HUDEP-2 (cell line): ENCODE results near the gene DDX10.
"Not testable (repeated sequence)": the region's sequence is repeated elsewhere in the genome, so short reads cannot be mapped to it uniquely, and the experiment has no call there.

Experiments
- DNase-seq, 76 experiments: peaks; one replicate each; lab custom pipeline; 2025; ENCODE audit not compliant: unreplicated experiment in 76 of 76; lab: John Stamatoyannopoulos, UW

DDX10 gene

DNA sequence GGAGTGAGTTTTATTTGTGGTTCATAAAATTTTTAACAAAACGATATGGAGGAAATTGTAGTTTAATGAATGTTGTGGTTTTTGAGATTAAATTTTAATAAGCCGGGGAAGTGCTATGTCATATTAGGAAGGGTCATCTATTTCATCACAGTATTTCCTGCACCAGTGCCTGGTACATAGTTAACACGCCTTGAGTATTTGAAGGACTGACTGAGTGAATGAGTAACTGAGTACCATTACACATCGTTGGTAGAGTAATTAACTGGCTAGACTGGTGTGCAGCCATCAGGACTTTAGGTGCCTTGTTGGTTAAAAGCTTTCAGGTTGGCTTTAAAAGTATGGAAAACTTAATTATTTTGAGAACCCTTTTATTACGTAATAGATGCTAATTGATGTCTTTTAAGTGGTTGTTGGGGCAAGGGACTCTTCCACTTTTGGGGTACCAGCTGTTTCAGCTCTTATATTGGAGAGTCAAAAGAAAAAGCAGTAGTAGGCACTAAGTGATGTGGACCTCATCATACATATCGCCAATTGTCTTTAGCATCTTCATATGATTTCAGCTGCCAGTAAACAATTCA is 101.8 kb downstream of the DDX10 start:
- no peak for DNase-seq

DNA sequence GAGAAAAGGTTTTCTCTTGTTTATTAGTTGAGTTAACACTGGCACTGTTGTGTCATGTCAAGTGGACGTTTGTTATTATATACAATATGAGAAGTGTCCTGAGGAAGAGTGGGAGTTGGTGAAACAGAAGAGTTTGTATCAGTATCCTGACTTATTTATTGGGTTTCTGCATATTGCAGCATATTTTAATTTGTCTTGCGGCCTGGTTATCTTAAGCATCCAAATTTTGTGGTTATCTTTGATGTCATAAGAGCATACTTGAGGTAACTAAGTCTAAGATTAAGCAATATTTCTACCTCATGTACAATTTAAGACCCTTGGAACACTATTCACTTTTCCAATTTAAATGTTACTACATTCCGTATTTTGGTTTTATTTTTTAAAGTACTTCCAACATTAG is 103.5 kb downstream of the DDX10 start:
- no peak for DNase-seq

DNA sequence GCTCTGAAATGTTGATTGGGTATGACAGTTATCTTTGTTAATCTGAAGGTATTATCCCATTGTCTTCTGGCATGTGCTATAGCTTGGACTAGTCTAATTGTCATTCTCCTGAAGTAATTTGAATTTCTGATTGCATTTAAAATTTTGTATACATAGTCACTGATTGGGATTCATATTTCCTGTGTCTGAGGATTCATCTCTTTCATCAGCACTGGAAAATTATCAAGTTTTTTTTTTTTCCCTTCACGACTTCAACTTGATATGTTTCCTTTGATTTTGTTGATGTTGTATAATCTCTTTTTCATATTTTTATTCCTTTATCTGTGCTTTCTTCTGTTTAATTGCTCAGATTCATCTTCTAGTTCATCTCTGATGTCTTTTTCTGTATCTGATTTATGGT is 104.1 kb downstream of the DDX10 start:
- DNase-seq = no peak

DNA sequence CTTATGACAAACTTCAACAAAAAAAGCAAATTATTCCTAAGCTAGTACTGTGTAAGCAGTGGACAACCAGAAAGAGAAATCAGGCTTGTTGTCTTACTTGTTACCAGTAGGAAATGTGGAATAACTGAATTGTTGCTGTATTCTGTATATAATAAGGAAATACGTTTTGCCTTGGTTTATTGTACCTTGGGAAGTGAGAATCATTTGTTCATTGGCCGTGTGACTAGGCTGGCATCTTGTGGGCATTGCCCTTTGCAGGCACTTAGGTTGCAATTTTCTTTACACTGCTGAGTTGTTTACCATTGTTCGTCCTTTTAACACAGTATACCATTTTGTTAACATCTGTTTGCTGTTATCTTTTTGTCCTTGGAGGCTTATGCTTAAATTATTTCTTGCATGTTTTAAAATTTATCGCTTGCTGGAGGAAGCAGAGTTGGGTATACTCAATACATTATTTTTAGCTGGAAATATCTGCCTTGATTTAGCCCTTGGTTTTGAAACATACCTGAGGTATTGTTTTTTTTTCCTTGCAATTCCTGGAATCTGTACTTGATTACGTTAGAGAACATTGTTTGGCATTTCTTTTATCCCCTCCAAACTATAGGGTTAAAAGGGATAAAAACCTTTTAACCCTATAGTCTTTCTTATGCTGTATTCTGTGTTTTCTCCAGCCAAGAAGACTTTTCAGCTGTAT is 109.3 kb downstream of the DDX10 start:
- no peak for DNase-seq

DNA sequence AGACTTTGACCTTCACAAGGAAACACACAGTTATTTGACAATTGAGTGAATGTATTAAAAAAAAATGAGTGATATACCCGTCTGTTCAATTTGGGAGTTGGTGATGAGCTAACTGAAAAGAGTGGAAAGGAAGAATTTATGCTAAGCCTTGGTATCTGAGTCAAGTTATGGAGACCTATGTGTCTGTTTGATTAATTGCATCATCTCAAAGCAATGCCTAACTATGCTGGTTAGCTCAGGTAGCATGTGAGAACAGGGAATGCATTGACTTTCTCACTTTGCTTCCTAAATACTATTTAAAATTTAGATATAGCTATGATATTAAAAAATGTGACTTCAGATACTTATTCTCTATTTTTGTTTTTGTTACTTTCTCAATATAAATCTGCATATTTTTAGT is 110.5 kb downstream of the DDX10 start:
- no peak for DNase-seq

DNA sequence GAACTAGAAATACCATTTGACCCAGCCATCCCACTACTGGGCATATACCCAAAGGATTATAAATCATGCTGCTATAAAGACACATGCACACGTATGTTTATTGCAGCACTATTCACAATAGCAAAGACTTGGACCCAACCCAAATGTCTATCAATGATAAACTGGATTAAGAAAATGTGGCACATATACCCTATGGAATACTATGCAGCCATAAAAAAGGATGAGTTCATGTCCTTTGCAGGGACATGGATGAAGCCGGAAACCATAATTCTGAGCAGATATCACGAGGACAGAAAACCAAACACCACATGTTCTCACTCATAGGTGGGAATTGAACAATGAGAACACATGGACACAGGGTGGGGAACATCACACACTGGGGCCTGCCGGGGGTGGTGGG is 114.3 kb downstream of the DDX10 start:
- not testable (repeated sequence) for DNase-seq

DNA sequence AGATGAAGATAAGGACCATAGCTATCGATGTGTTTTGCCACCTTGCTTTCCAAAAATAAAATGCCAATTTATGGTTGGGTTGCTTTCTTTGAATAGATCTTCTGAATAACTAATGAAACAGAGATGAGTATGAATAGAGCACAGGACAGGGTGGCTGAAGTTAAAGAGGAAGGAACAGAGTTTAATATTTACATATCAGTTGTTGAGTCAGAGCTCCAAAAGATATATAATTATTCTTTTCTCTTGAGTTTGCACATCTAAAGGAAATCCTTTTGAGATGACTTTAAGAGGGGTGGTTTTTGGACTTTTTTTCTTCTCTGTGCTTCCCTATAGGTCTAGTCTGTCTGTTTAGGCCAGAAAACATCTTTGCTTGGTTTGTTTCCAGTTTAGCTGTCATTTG is 115.2 kb downstream of the DDX10 start:
- DNase-seq = no peak

DNA sequence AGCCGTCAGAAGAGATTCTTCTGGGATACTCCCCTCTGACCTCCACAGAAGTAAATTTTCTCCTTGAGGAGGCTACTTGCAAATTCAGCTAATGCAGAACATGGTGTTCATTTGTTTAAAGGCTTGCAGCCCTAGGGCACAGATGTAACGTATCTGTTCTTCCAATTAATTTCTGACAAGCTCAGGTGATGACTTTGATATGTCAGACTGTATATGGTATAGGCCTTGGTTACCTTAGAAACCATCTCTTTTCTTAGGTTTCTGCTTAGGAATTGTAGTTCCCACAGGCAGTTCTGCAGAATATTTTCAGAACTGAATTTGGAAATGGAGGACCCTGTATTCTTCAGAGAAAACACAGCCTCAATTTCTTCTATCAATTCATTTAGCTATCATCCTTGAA is 117.1 kb downstream of the DDX10 start:
- DNase-seq = no peak

DNA sequence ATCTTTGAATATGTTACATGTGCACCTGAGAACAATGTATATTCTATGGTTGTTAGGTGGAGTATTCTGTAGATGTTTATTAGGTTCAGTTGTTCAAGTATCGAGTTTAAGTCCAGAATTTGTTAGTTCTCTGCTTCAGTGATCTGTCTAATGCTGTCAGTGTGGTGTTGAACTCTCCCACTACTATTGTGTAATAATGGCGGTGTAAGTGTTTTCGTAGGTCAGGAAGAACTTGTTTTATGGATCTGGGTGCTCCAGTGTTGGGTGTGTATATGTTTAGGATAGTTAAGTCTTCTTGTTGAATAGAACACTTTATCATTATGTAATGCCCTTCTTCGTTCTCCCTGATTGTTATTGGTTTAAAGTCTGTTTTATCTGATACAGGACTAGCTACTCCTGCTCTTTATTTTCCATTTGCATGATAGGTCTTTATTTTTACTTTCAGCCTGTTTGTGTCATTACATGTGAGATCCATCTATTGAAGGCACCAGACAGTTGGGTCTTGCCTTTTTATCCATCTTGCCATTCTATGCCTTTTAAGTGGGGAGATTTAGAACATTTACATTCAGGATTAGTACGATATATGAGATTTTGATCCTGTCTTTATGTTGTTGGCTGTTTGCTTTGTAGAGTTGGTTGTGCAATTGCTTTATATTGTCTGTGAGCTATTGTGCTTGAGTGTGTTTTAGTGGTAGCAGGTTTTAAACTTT is 121.6 kb downstream of the DDX10 start:
- DNase-seq = no peak

DNA sequence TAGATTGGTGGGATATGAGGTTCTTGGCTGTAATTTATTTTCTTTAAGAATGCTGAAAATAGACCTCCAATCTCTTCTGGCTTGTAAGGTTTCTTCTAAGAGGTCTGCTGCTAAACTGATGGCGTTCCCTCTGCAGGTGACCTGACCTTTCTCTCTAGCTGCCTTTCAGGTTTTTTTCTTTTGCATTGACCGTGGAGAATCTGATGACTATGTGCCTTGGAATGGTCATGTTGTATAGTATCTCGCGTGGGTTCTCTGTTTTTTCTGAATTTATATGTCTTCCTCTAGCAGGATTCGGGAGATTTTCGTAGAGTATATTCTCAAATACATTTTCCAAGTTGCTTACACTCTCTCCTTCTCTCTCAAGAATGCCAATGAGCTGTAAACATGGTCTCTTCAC is 122.2 kb downstream of the DDX10 start:
- DNase-seq = no peak

DNA sequence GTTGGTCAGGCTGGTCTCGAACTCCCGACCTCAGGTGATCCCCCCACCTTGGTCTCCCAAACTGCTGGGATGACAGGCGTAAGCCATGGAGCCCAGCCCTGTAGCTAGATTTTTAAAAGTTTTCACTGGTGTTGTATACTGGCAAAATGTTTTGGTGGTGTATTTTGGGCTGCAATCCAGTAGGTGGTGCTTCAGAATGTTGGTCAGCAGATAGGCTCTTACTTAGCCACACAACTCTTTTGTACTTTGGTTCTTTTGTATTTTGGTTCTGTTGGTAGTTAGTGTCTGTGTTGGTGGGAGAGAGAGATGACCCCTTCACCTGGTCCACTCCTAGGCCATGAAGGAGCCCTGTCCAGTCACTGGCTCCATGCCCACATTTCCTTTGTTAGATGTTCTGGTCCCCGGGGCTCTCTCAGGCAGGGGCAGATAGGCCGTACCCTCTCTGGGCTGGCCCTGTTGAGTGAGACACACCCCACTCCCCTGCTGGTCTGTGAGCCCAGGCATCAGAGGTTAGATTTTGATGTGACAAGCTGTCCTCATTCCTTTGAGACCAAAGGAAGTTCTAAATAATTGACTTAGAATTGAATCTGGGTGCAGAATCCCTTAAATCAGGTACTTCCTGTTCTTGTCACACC is 123.8 kb downstream of the DDX10 start:
- DNase-seq = peak in 9 of 76 experiments; percentile 0 to 24 (median 7)

DNA sequence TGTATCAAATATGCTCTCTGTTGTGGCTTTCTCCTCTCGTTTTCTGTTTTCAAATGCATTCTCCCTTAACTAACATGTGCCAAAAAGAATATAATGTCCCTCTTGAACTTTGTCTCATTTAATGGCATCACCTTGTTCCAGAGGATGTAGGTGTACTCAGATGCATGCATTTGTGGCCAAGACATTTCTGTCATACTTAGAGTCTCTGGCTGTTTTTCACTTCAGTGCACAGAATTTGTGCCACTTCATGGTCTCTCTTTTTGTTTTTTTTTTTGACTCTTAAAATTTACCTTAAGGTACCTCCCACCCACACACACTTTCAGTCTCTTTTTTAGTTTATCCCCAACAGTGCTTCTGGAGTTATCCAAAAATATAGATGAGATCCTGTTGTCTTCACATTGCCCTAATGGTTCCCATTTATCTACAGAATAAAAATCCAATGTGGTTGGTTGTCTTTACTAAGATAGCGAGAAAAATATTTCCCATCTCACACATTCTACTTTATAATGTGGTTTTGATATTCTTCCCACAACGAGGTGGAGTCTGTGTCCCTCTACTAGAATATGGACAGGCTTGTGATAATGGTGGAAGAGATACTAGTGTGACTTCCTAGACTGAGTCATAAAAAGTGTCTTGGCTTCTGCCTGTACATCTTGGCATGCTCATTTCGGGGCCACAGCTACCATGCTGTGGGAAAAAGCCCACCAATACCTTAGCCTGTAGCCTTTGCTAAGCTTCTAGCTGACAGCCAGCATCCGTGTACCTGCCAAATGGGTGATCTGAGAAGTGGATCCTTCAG is 125.8 kb downstream of the DDX10 start:
- no peak for DNase-seq

DNA sequence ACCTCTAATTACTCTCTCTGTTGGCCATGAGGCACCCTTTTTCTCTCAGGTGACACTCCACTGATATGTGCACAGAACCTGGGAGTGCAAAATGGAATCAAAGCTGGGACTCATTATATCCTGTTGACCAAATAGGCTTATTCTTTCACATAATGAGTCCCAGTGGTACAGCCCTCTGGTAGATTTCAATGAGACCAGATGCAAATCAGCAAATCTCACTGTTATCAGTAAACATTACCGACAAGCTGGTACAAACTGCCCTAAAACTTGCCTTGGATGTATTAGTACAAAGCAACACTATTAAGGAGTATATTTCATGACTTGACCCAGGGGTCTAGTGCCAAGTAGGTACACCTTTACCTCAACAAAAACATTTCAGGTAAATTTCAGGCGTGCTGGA is 128.3 kb downstream of the DDX10 start:
- no peak for DNase-seq

DNA sequence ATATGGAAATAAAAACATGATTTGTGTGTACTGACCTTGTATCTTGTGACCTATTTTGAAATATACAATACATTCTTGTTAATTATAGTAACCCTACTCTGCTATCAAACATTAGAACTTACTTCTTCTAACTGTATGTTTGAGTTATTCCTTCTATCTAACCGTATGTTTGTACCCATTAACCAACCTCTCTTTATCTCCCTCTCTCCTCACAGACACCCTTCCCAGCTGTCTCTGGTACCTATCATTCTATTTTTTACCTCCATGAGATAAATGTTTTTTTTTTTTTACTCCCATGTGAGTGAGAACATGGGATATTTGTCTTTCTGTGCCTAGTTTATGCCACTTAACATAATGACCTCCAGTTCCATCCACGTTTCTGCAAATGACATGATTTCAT is 128.7 kb downstream of the DDX10 start:
- no peak for DNase-seq

DNA sequence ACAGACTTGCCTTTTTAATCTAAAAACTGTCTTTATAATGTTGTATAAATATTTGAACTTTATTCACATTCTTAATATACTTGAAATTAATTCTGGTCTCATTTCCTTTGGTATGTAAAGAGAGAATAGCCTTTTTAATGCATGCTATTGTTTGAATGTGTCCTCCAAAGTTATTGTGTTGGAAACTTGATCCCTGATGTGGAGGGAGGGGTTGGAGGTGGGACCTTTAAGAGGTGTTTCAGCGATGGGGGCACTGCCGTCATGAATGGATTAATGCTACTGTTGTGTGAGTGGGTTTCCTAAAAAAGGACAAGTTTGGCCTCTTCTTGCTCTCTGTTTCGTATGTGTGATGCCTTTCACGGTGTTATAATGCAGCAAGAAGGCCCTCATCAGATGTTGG is 131.7 kb downstream of the DDX10 start:
- no peak for DNase-seq

DNA sequence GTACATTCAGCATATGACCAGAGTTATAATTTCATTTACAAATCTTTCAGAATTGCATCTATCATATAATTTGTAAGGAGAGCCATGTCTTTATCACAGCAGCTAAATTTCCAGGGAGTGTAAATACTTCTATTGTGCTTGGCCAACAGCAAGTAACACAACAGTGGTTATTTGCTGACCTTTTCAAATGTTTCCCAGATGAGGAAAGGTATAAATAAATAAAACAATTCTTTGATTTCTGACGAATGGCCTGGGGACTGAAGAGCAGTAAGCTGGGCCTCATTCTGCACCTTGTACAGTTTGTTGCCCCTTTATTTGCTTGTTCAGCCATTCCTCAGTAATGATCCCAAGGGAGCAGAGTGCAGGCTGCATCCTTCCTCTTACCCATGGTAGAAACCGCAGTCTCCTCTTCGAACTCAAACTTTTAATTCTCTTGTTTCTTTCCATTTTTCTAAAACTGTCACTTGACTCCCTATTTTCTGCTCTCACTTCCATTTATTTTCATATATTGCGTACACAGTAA is 132.8 kb downstream of the DDX10 start:
- DNase-seq = no peak

DNA sequence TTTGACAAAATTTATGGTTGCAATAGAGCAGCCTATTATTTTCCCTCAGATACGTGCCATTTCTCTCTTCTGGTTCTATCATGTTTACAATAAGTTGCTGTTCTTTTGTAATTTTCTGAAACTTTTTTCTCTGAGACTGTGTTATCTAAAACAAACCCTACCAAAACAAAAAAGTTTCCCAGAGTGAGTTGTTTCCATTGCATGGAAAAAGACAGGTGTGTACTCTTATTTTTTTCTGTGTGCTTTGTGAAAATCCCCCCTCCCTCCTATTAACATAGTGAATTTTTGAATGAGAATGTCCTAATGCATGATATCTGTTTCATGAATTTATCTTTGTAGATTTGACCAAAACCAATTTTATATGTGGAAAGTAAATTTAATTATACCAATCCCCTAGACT is 137.6 kb downstream of the DDX10 start:
- DNase-seq = no peak

DNA sequence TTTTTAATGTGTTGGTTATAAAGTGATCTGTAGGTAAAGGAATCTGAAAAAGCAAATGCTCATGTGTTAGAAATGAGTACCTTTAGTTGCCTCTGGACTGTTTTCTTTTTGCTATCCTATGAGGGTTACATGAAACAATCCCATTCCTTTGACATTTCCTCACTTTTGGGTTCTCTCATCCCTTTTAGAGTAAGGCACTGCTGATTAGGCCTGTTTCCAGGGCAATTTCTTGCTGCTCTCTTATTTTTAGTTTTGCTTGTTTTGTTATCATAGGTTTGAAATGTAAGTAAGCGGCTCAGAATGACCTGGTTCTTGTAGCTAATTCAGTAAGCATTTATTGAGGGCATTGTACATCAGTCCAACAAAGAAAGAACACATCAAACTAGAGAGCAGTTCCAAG is 138.9 kb downstream of the DDX10 start:
- no peak for DNase-seq

DNA sequence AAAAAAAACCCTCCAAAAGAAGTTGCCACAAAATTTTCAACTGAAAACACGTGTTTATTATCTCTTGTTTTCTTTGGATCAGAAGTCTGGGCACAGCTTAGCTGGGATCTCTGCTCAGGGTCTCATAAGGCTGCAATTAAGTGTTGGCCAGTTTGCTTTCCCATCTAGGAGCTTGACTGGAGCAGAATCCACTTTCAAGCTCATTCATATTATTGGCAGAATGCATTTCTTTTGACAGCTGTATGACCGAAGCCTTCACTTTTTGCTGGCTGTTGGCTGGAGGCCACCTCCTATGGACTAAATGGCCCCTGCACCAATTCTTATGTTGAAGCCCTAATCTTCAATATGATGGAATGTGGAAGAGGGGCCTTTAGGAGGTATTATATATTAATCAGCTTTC is 139.6 kb downstream of the DDX10 start:
- no peak for DNase-seq

DNA sequence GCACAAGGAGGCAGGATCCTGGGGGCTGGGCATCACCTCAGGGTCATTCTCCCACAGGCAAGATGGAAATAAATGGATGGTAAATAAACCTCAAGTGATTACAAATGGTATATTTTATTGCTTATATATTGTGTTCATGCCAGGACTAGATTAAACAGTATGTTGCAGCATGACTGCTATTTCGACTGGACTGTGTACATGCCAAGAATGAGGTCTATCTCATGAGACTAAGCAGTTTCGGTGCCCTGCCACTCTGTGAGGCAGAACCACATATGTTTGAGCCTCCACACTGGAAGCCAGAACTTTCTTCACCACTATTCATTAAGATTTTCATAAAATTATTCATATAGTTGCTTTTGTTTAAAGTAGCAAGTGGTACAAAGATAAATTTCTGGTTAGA is 140.2 kb downstream of the DDX10 start:
- DNase-seq = no peak

DNA sequence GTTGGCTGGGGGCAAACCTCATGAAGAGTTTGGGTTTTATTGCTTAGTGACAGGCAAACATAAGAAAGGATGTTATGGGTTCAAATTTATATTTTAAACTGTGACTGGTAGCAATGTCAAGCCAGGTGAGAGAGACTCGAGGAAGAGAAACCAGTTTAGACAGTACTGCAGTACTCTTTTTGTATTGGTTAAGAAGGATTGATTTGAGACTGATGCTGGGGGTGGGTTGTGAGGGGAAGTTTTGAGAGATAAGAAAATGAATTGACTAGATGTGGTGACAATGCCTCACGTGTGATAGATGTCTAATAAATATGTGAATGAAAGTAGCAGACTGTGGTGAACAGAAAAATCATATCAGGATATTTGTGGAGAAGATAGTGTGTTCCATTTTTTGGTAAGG is 142.4 kb downstream of the DDX10 start:
- no peak for DNase-seq
